Central memory CD8-positive, alpha-beta T cell (primary cell): ENCODE measurements around the gene NOC4L.
A peak's percentile ranks its signal among the peaks of the same experiment; 100 is the strongest.
"Not testable (repeated sequence)": the region's sequence is repeated elsewhere in the genome, so short reads cannot be mapped to it uniquely, and the experiment has no call there.

ENCODE experiments used
- ATAC-seq: fragments of 150-1000 bp; cut with Tn5 transposase; replicated peaks from 2 replicates; pipeline ENCODE4 v1.10.0; 2022; ENCODE audit warnings: mild to moderate bottlenecking, moderate FRiP score, moderate number of reproducible peaks; ENCODE audit not compliant: poor library complexity, severe bottlenecking; ENCODE audit errors: extremely low read depth
- DNase-seq, 2 donors: peaks; one replicate each; pipeline ENCODE4 v3.0.0; 2021; ENCODE audit warnings: low spot score in 2 of 2
- H3K27ac Mint-ChIP-seq: one replicate; pipeline ENCODE4 v1.8.0; 2022; ENCODE audit warnings: low read depth, mild to moderate bottlenecking, moderate library complexity, mixed read lengths
- H3K27me3 Mint-ChIP-seq: one replicate; pipeline ENCODE4 v1.8.0; 2022; ENCODE audit warnings: mixed read lengths
- H3K36me3 Mint-ChIP-seq: one replicate; pipeline ENCODE4 v1.8.0; 2022; ENCODE audit warnings: mild to moderate bottlenecking, moderate library complexity, mixed read lengths; ENCODE audit not compliant: insufficient read depth
- H3K4me1 Mint-ChIP-seq: one replicate; pipeline ENCODE4 v1.8.0; 2022; ENCODE audit warnings: mixed read lengths
- H3K4me3 Mint-ChIP-seq: one replicate; pipeline ENCODE4 v1.8.0; 2022; ENCODE audit warnings: mild to moderate bottlenecking, moderate library complexity, mixed read lengths
- H3K9me3 Mint-ChIP-seq: one replicate; pipeline ENCODE4 v1.8.0; 2022; ENCODE audit warnings: mixed read lengths

The NOC4L gene

DNA sequence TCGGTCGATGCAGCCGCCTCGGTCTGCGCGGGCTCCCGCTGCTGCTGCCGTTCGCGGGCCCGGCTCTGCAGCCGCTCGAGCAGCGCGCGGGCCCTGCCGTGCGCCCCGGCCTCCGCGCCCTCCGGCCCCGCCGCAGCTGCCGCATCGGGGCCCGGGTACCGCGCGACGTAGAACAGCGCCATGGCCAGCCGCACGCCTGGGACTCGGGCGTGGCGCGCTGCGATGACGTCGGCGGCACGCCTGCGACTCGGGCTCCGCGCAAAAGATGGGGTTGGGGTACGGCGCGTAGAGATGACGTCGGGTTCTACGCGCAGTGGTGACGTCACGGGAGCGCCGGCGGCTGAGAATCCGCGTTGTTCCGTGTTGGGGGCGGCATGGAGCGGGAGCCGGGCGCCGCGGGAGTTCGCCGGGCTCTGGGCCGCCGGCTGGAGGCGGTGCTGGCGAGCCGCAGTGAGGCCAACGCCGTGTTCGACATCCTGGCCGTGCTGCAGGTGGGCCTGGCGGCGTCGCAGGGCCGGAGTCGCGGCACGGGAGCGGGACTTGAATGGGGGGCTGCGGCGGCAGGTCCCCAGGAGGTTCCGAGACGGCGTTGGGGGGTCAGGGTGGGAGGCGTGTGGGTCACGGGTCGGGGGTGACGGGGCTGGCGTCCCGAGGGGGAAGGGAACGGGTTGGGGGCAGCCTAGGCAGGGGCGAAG, at the start of gene NOC4L, which contains the start of gene DDX51:
Gene NOC4L, plus strand, starts transcription at position 343 of the 695 bp plus-strand sequence. Its CDS starts 32 bp downstream, at position 375.
Gene DDX51, minus strand, starts transcription at position 205 of the 695 bp plus-strand sequence. Its CDS starts 23 bp downstream, at position 182.
- Mint-ChIP-seq H3K9me3 (no peaks in the 10 kb centered on the region), H3K4me1 (peaks cover 29% of the 10 kb centered on the region), H3K36me3 (peaks cover 28% of the 10 kb centered on the region), H3K27me3 (no peaks in the 10 kb centered on the region), H3K4me3 (peak within 1 kb of the TSS; percentile 89), H3K27ac (peak within 1 kb of the TSS; percentile 98)
- DNase-seq (peak; percentile 96 to 97), ATAC-seq (peak; percentile 91)

DNA sequence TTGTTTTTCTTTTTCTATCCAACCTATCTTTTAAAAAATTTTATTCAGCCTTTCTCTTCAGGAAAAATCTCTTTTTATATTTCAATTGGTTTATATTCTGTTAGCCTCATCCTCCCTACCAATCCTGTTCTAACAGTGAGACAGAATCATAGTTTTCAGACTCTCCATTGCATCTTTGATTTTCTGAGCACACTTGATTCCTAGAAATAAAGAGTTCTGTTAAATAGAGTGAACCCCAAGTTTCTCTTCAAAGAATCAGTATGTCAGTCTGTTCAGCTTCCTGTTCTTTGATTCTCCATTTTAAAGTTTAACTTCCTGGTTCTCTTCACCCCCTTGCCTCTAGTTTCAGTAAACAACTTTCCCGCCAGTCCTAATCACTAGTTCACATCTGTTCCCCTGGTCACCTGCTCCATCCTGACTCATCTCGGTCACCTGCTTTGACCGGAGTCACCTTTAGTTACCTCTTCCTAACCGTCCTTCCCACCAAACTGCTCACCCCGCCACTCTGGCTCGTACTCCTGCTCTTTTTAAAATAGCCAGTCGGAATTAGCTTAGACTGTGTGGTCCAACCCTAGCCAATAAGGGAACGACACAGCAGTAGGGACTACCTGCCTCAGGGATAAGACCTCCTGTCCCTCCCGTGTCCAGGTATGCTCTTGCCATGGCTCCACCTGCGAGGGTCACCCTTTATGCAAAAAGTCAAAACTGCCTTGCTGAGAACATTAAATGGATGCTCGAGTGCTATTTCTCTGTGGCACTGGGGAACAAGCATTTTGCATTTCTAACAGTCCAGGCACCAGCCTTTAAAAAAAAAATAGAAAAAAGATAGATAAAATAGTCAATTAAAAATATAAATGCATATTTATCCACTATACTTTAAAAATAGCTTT, 48.5 kb upstream of the NOC4L start:
- ATAC-seq: no peak
- Mint-ChIP-seq H3K36me3 (peaks cover 17% of the 10 kb centered on the region), H3K4me3 (no peak overlapping the region)

DNA sequence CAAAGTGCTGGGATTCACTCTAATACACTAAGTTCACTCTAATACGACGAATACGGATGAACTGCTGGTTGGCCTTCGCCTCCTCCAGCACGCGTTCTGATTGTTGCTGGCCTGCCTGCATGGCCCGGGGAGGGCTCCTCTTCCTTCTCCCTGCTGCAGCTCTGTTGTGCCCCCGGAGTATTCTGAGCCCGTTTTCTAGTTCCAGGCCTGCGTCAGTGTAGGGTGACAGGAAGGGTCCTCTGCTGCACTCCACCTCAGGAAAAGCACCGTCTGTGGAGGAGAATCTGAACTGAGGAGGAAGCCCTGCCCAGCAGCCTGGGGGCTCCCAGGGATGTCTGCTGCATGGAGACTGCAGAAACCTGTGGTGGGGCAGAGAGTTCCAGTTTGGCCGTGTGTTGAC, 44.5 kb upstream of the NOC4L start:
- no peak overlapping the region for H3K4me3 Mint-ChIP-seq
- H3K4me1 Mint-ChIP-seq: peaks cover 8% of the 10 kb centered on the region
- no peak for ATAC-seq
- peaks cover 11% of the 10 kb centered on the region for H3K36me3 Mint-ChIP-seq
- no peaks in the 10 kb centered on the region for H3K27me3 Mint-ChIP-seq
- H3K27ac Mint-ChIP-seq: no peak overlapping the region
- DNase-seq: no peak
- peaks cover 6% of the 10 kb centered on the region for H3K9me3 Mint-ChIP-seq

More for the DNA sequence above, 48.5 kb upstream of the NOC4L start:
- peaks cover 6% of the 10 kb centered on the region for H3K9me3 Mint-ChIP-seq
- no peak for DNase-seq
- H3K27me3 Mint-ChIP-seq: no peaks in the 10 kb centered on the region
- H3K27ac Mint-ChIP-seq: peak overlapping the region; percentile 59
- H3K4me1 Mint-ChIP-seq: peaks cover 8% of the 10 kb centered on the region

DNA sequence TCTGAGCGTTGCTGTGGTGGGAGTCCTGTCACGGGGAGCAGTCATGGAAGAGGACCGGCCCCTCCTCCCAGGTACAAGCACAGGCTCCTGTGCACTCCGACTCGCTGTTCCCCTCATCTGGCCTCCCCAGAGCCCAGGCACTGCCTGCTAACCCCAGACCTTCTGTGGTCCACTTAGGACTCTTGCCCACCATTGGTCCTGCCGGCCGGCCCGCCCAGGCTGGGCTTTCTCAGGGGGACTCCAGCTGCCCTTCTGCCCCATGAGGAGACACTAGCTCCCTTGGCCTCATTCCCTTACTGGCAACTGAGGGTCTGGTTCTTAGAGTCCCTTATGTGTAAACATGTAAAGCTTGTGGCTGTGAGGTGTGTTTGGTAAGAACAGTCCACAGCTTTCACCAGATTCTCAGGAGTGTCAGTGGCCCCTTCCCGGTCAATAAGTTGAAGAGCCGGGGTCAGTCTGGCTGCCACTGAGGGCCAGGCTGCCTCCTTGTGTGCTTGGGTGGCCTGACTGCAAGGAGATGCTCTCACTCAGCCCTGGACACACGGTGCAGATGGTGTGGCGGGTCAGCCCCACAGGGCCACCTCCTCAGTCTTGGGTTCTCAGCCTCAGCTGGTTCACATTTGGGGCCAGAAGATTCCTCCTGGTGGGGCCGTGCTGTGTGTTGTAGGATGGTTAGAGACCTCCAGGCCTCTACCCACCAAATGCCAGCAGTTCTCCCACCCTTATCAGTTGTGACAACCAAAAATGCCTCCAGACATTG, 43.8 kb upstream of the NOC4L start:
- Mint-ChIP-seq H3K4me1 (peaks cover 7% of the 10 kb centered on the region), H3K27me3 (no peaks in the 10 kb centered on the region), H3K36me3 (peaks cover 8% of the 10 kb centered on the region), H3K9me3 (peaks cover 6% of the 10 kb centered on the region), H3K4me3 (no peak overlapping the region), H3K27ac (no peak overlapping the region)
- ATAC-seq (no peak), DNase-seq (no peak)

DNA sequence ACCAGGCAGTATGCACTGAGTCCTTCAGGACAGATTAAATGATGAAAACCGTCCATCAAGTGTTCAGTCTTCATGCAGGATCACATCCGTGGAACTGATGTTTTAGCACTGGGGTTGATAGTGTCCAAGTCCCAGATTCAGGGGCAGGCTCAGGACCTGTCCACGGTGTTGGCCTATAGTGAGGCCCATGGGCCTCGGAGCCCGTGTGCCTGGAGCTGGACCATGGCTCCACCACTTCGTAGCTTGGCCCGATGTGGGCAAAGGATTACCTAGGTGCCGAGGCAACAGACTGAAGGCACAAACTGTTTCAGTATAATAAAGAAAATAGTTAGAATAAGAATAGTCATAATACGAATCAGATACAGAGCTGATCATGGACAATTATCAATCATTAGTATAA, 42.0 kb upstream of the NOC4L start:
- ATAC-seq: no peak
- Mint-ChIP-seq H3K27ac (no peak overlapping the region), H3K4me3 (no peak overlapping the region), H3K9me3 (no peaks in the 10 kb centered on the region), H3K36me3 (peaks cover 9% of the 10 kb centered on the region), H3K27me3 (no peaks in the 10 kb centered on the region), H3K4me1 (no peaks in the 10 kb centered on the region)
- no peak for DNase-seq

DNA sequence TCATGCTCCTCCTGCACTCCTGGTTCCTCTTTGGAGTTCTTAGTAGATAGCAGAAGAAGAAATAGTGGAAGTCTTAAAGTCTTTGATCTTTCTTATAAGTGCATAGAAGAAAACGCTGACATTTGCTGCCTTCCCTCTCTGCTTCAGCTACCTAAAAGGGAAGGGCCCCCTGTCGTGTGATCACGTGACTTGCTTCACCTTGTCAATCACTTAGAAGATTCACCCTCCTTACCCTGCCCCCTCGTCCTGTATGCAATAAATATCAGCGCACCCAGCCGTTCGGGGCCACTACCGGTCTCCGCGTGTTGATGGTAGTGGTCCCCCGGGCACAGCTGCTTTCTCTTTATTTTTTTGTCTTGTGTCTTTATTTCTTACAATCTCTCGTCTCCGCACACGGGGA, 41.2 kb upstream of the NOC4L start:
- not testable (repeated sequence) for H3K4me1 Mint-ChIP-seq, H3K4me3 Mint-ChIP-seq, DNase-seq, H3K27me3 Mint-ChIP-seq, ATAC-seq, H3K9me3 Mint-ChIP-seq, H3K27ac Mint-ChIP-seq, H3K36me3 Mint-ChIP-seq

DNA sequence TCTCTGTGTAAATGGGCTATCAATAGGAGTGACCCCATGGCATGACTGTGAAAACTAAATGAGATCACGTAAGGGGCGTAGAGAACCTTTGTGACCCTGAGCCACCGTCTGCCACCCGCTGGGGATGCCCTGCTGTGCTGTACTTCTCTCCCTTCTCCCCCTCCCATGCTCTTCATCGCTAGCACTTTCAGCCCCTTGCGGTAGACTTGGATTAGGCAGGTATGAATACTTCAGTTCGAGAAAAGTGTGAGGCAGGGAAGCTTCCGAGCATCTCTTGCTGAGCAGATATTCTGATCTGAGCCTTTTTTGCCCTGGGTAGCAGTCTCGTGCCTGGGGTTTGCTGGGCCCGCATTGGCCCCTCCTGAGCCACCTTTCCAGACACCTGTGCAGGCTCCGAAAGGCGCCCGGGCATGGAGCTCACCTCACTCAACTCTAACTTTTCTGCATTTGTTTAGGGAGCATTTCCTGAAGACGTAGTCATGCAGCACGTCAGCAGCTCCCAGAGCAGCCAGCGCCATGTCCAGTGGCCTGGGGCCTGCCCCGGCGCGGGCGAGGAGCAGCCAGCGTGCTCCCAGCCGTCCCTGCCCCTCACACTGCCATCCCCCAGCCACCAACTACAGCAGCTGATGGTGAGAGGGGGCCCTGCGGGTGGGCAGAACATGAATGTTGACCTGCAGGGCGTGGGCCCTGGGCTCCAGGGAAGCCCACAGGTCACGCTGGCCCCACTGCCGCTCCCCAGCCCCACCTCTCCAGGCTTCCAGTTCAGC, 40.5 kb upstream of the NOC4L start:
- Mint-ChIP-seq H3K27ac (no peak overlapping the region), H3K9me3 (no peaks in the 10 kb centered on the region)

DNA sequence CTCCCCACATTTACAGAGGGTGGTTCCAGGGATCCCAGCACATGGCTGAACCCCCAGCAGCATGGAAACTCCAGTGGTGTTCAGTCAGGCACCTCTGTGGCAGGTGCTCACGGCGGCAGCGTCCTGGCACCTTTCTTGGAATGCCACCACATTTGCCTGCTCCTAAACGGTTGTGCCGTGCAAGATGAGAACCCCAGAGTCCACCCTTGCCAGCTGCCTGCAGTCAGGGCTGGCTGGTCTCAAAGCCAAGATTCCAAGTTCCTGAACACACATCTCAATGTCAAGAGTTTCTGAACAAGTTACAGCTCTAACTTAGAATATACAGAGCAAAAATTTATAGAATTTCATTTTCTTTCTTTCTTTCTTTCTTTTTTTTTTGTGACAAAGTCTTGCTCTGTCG, 38.8 kb upstream of the NOC4L start:
- no peak for DNase-seq
- no peak overlapping the region for H3K27ac Mint-ChIP-seq
- no peak for ATAC-seq
- H3K4me3 Mint-ChIP-seq: no peak overlapping the region
- no peaks in the 10 kb centered on the region for H3K4me1 Mint-ChIP-seq
- peaks cover 9% of the 10 kb centered on the region for H3K36me3 Mint-ChIP-seq
- H3K9me3 Mint-ChIP-seq: no peaks in the 10 kb centered on the region
- no peaks in the 10 kb centered on the region for H3K27me3 Mint-ChIP-seq

More for the DNA sequence above, 40.5 kb upstream of the NOC4L start:
- Mint-ChIP-seq H3K4me3 (no peak overlapping the region), H3K36me3 (peaks cover 6% of the 10 kb centered on the region), H3K4me1 (no peaks in the 10 kb centered on the region), H3K27me3 (no peaks in the 10 kb centered on the region)
- ATAC-seq (no peak), DNase-seq (no peak)

DNA sequence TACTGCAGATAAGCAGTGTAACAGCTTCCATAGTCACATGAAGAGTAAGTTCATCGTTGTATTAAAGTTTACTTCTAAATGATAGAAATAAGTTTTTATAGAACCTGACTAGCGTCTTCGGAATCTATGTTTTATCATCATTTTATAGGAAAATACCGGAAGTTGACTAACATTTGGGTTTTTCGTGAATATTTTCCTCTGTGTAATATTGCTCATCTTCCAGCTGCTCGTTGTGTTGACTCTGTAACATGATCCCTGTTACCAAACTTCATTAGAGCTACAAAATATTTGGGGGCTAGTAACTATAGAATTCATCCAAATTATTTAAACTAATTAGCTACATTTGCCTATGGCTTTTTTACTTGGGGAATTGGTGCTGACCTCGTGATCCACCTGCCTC, 37.3 kb upstream of the NOC4L start:
- ATAC-seq (no peak), DNase-seq (no peak)
- H3K9me3 Mint-ChIP-seq: no peaks in the 10 kb centered on the region
- peaks cover 13% of the 10 kb centered on the region for H3K36me3 Mint-ChIP-seq
- no peak overlapping the region for H3K27ac Mint-ChIP-seq
- H3K4me1 Mint-ChIP-seq: no peaks in the 10 kb centered on the region
- no peaks in the 10 kb centered on the region for H3K27me3 Mint-ChIP-seq
- H3K4me3 Mint-ChIP-seq: no peak overlapping the region

DNA sequence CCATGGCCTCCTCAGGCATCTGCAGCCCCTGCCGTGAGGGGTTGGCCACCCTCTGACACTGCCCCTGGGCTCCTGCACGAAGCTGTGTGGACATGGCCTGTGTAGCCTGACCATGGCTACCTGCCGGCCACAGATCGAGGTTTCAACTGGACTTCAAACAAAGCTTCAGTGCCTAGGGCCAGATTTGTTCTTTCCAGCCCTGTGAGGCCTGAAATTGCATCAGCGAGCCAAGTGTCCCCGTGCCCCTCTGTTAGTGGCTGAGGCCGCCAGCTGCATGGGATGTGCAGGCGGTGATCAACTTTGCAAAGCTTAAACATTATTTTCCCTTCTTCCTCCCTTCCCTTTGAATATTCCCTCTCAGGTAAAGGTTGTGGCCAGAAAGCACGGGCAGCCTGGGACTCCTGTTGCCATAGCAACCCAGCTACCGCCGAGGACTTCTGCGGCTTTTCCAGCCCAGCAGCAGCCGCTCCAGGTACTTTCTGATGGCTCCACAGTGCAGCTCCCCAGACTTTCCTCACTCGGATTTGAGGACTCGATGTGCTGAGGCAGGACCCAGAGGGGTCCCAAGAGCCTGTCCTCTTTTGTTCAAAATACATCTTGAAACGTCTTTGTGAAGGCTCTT, 35.9 kb upstream of the NOC4L start:
- H3K27ac Mint-ChIP-seq: peak overlapping the region; percentile 57
- peaks cover 13% of the 10 kb centered on the region for H3K36me3 Mint-ChIP-seq
- H3K9me3 Mint-ChIP-seq: no peaks in the 10 kb centered on the region
- no peaks in the 10 kb centered on the region for H3K27me3 Mint-ChIP-seq
- no peaks in the 10 kb centered on the region for H3K4me1 Mint-ChIP-seq
- no peak overlapping the region for H3K4me3 Mint-ChIP-seq
- DNase-seq: no peak
- ATAC-seq: no peak

DNA sequence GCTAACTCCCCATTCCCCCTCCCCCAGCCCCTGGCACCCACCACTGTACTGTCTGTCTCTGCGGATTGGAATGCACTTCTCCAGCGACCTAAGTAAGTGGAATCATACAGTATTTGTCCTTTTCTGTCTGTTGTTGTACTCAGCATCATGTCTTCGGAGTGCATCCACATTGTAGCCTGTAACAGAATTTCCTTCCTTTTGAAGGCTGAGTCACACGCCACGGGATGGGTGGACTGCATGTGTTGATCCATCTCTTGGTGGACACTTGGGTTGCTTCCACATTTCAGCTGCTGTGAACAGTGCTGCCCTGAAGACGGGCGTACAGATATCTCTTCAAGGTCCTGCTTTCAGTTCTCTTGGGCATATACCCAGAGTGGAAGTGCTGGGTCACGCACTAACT, 34.5 kb upstream of the NOC4L start:
- no peak overlapping the region for H3K27ac Mint-ChIP-seq
- no peak for ATAC-seq
- H3K27me3 Mint-ChIP-seq: no peaks in the 10 kb centered on the region
- no peaks in the 10 kb centered on the region for H3K9me3 Mint-ChIP-seq
- DNase-seq: no peak
- no peak overlapping the region for H3K4me3 Mint-ChIP-seq
- no peaks in the 10 kb centered on the region for H3K4me1 Mint-ChIP-seq
- peaks cover 17% of the 10 kb centered on the region for H3K36me3 Mint-ChIP-seq
